Right lobe of liver (tissue), 6 donors: ENCODE results near the gene SH3GL1. TPM values are rescaled to one million over a fixed set of nuclear protein-coding genes. Genes with fewer than 3 reads are reported as not detected.
A peak's percentile ranks its signal among the peaks of the same experiment; 100 is the strongest.

Experiments
- ATAC-seq, 4 donors: fragments of 200-7000 bp; cut with Tn5 transposase; one replicate each; pipeline ENCODE4 v1.9.1; 2020; ENCODE audit warnings: mild to moderate bottlenecking in 4 of 4, moderate library complexity in 4 of 4
- DNase-seq, 3 donors: peaks; one replicate each; pipeline ENCODE4 v3.0.0-alpha.2; 2020
- H3K27ac ChIP-seq, 3 donors: fragments of 200-600 bp; one replicate each; pipeline ENCODE4 v1.8.0; 2022
- H3K27me3 ChIP-seq, 2 donors: fragments of 200-600 bp; one replicate each; pipeline ENCODE4 v1.8.0; 2022
- H3K36me3 ChIP-seq, 4 donors: fragments of 200-600 bp; sonication (generic) in 1 of 4; one replicate each; pipeline versions ENCODE4 v1.5.1 to v1.8.0; 2017 to 2022; ENCODE audit warnings: control low read depth in 1 of 4
- H3K4me1 ChIP-seq, 4 donors: fragments of 200-600 bp; sonication (generic) in 1 of 4; one replicate each; pipeline versions ENCODE4 v1.5.1 to v1.8.0; 2017 to 2022; ENCODE audit warnings: control low read depth in 1 of 4
- H3K4me3 ChIP-seq, 3 donors: fragments of 200-600 bp; one replicate each; pipeline ENCODE4 v1.8.0; 2022
- H3K9me3 ChIP-seq, 4 donors: fragments of 200-600 bp; sonication (generic) in 1 of 4; one replicate each; pipeline versions ENCODE4 v1.5.1 to v1.8.0; 2017 to 2022; ENCODE audit warnings: control low read depth in 1 of 4
- POLR2A ChIP-seq: fragments of 450-650 bp; IDR thresholded peaks from one replicate; pipeline ENCODE4 v1.6.1; 2017; ENCODE audit warnings: antibody characterized with exemption, mild to moderate bottlenecking
- WGBS: methylation state at CpG from one replicate; pipeline ENCODE4 v1.1.6; 2018; ENCODE audit warnings: low coverage, low lambda C conversion rate; ENCODE audit not compliant: insufficient coverage; ENCODE audit errors: missing lambda C conversion rate; 5-methylcytosine and 5-hydroxymethylcytosine counted together
- intact Hi-C, 2 donors: fragments of 100-400 bp; cut with DNase I; formaldehyde crosslinking; loops; one replicate each; pipeline versions ENCODE4 v1.11.2 to v1.14.1; 2022
- total RNA-seq, 6 experiments: library from RNA; depleted of rRNA in 2 of 6; stranded (reverse); fragments of >200 nt in 2 of 6; fragmentation: NEBNext Ultra II Directional in 3 of 6; extraction: Animal tissue kit (Norgen Biotek cat#: 25700) in 3 of 6; gene quantifications; one replicate each; pipeline versions ENCODE4 v1.1.0 to v1.2.4, GENCODE V29; 2016 to 2023
- TF ChIP-seq, protein P1 (sequence below), 4 donors: fragments of 200-600 bp in 3 of 4; fragments of 450-650 bp in 1 of 4; IDR thresholded peaks; one replicate each; pipeline versions ENCODE4 v1.5.1 to v1.8.0; 2016 to 2022; ENCODE audit warnings: antibody characterized with exemption in 4 of 4, mild to moderate bottlenecking in 2 of 4
- donor health status: DM: no; HTN: yes; CAD: no.
- donor health status: DM: no; HTN: no; CAD: no.
- donor health status: DM: no; HTN: no; CAD: no.
- donor health status: DM: no; HTN: yes; CAD: no.
- donor health status: DM: no; HTN: yes; CAD: no.

SH3GL1 gene
- total RNA-seq, 6 experiments from 2014 or later, result 22.6 to 47.7 (median 25.2) TPM

DNA sequence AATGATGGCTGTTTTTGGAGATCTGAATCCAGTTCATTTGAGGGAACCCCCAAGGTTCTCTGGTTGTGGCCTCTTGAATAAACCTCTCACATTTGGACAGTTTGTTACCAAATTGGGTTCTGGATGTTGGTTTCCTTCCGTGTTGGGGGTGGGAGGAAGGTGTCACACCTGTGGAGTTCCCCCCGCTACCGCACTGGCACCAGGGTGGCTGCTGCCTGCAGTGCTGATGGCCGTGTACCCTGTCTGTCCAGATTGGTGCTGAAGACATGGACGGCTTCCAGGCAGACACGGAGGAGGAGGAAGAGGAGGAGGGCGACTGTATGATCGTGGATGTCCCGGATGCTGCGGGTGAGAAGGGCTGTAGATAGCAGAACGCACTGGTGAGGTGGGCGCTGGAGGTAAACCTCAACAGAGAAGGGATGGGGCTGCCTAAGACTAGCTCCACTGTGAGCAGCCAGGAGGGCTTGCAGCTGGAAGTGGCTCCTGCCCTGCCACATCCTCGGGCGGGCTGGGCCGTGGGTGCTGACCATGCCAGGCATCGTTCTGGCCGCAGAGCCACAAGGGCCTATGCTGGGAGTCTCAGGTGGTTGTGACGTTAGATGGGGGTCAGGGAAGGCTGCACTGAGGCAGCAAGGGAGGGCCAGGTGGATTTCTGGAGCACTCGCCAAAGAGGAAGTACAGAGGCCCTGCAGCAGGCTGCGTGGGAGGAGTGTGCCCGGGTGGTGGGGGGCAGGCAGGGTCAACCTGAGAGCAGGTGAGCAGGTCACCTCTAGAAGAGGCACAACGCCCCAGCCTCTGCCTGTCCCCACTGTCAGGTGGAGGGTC is 41.9 kb upstream of the SH3GL1 start:
- Histone ChIP-seq H3K4me3 (no peak overlapping the region), H3K4me1 (no peaks in the 10 kb centered on the region), H3K9me3 (no peaks in the 10 kb centered on the region), H3K27me3 (no peaks in the 10 kb centered on the region), H3K27ac (no peak overlapping the region), H3K36me3 (peaks cover 9 to 27% (median 20%) of the 10 kb centered on the region in 4 donors)
- TF ChIP-seq POLR2A, result no peak
- TF ChIP-seq, protein P1, sequence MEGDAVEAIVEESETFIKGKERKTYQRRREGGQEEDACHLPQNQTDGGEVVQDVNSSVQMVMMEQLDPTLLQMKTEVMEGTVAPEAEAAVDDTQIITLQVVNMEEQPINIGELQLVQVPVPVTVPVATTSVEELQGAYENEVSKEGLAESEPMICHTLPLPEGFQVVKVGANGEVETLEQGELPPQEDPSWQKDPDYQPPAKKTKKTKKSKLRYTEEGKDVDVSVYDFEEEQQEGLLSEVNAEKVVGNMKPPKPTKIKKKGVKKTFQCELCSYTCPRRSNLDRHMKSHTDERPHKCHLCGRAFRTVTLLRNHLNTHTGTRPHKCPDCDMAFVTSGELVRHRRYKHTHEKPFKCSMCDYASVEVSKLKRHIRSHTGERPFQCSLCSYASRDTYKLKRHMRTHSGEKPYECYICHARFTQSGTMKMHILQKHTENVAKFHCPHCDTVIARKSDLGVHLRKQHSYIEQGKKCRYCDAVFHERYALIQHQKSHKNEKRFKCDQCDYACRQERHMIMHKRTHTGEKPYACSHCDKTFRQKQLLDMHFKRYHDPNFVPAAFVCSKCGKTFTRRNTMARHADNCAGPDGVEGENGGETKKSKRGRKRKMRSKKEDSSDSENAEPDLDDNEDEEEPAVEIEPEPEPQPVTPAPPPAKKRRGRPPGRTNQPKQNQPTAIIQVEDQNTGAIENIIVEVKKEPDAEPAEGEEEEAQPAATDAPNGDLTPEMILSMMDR (IDR thresholded peaks at IDR 0.05), result no peak
- intact Hi-C loops, result no loop called here
- ATAC-seq, result peak in 1 of 4 donors; percentile 8
- DNase-seq, result no peak
- 75% methylated on average over 9 of the region's 22 CpGs for WGBS

DNA sequence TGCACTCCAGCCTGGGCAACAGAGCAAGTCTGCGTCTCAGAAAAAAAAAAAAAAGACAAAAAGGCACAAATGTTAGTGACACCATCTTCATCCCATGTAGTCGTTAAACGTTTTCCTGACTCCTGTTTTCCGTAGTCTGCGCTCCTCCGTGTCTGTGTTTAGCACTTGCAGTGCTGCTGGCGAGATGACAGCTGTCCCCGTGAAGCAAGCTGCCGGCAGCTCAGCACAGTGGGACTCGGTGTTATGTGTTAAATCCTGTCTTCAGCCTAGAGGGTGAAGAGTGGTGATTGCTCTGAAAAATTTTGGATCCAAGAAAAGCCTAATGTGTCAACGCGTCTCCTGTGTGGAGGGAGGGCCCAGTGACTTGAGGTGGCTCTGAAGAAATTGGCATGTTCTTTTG is 38.9 kb upstream of the SH3GL1 start:
- Histone ChIP-seq H3K27ac (no peak overlapping the region), H3K36me3 (no peaks in the 10 kb centered on the region), H3K9me3 (no peaks in the 10 kb centered on the region), H3K4me1 (no peaks in the 10 kb centered on the region), H3K27me3 (no peaks in the 10 kb centered on the region), H3K4me3 (no peak overlapping the region)
- intact Hi-C loops, result no loop called here
- DNase-seq (no peak), ATAC-seq (no peak)
- 92% methylated on average over 11 of the region's 12 CpGs for WGBS
- TF ChIP-seq POLR2A, result no peak
- TF ChIP-seq, protein P1 (IDR thresholded peaks at IDR 0.05), result no peak

DNA sequence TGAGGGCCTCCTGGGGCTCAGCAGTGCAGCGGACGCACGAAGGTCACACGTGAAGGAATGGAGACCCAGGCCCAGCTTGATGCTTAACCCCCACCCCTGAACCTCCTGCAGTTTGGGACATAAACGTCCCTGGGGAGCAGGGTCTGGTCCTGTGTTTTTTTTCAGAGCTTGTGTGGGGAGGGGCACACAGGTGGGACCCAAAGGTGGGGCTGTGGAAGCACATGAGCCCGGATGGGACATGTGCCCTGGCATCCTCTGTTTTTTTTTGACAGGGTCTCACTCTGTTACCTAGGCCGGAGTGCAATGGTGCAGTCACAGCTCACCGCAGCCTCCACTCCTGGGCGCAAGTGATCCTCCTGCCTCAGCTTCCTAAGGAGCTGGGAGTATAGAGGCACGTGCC is 36.8 kb upstream of the SH3GL1 start:
- Histone ChIP-seq H3K9me3 (no peaks in the 10 kb centered on the region), H3K27ac (no peak overlapping the region), H3K36me3 (no peaks in the 10 kb centered on the region), H3K4me1 (no peaks in the 10 kb centered on the region), H3K27me3 (no peaks in the 10 kb centered on the region), H3K4me3 (no peak overlapping the region)
- WGBS, result no CpG with 5 or more reads among the region's 10 CpGs
- ATAC-seq (no peak), DNase-seq (no peak)
- intact Hi-C loops, result no loop called here
- TF ChIP-seq, protein P1 (IDR thresholded peaks at IDR 0.05), result no peak

DNA sequence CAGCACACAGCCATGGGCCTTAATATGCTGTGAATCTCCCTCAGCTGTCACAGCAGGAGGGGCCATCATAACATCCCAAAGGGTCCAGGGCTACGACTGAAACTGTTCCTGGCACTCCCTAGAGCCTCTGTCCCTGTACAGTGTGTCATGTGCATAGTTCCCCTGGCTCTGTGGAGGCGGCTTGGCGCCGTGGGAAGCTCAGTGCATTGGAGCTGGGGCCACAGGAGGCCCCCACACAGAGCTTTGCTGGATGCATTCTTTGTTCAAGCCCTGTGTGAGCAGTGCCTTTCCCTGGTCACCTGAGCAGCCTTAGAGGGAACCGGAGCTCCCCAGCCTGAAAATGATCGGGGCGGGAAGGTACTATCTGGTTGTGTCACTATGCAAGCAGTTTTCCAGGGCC is 35.9 kb upstream of the SH3GL1 start:
- Histone ChIP-seq H3K36me3 (no peaks in the 10 kb centered on the region), H3K9me3 (no peaks in the 10 kb centered on the region), H3K27ac (no peak overlapping the region), H3K4me3 (no peak overlapping the region), H3K4me1 (no peaks in the 10 kb centered on the region), H3K27me3 (no peaks in the 10 kb centered on the region)
- no peak for TF ChIP-seq POLR2A
- TF ChIP-seq, protein P1 (IDR thresholded peaks at IDR 0.05), result no peak
- intact Hi-C loops, result no loop called here
- no CpG with 5 or more reads among the region's 7 CpGs for WGBS
- ATAC-seq, result no peak
- DNase-seq, result no peak
